Right atrium auricular region (tissue), 2 donors: ENCODE measurements around the gene DPF3. TPM values are rescaled to one million over a fixed set of nuclear protein-coding genes. Genes with fewer than 3 reads are reported as not detected.
A peak's percentile ranks its signal among the peaks of the same experiment; 100 is the strongest.

ENCODE experiments used
- DNase-seq: peaks from one replicate; pipeline ENCODE4 v3.0.0-alpha.2; 2019; ENCODE audit warnings: low spot score
- H3K27ac ChIP-seq, 2 donors: fragments of 200-600 bp; sonication (generic); 1 replicate in 1 of 2; 2 replicates in 1 of 2; pipeline ENCODE4 v1.5.1; 2016 to 2019
- H3K27me3 ChIP-seq, 2 donors: fragments of 200-600 bp; sonication (generic); one replicate each; pipeline versions ENCODE4 v1.5.1 to v1.6.0; 2017 to 2019
- H3K36me3 ChIP-seq: fragments of 200-600 bp; sonication (generic); one replicate; pipeline ENCODE4 v1.5.1; 2016
- H3K4me1 ChIP-seq, 2 donors: fragments of 200-600 bp; sonication (generic); one replicate each; pipeline versions ENCODE4 v1.5.1 to v1.6.0; 2017 to 2019
- H3K4me3 ChIP-seq, 2 donors: fragments of 200-600 bp; sonication (generic); 1 replicate in 1 of 2; 2 replicates in 1 of 2; pipeline ENCODE4 v1.5.1; 2017 to 2019; ENCODE audit warnings: mild to moderate bottlenecking in 1 of 2, moderate library complexity in 1 of 2
- H3K9me3 ChIP-seq, 2 donors: fragments of 200-600 bp; sonication (generic); one replicate each; pipeline ENCODE4 v1.5.1; 2019
- total RNA-seq, 2 donors: library from RNA; depleted of rRNA; stranded (reverse); fragments of >200 nt; gene quantifications; one replicate each; pipeline ENCODE4 v1.1.0, GENCODE V29; 2016
- TF ChIP-seq, protein P1 (sequence below), 2 donors: fragments of 200-600 bp; sonication (generic); IDR thresholded peaks; one replicate each; pipeline ENCODE4 v1.5.1; 2019; ENCODE audit warnings: antibody characterized with exemption in 2 of 2

The DPF3 gene
- total RNA-seq, 2 donors from 2014 or later, result 14.7 to 26.6 TPM

DNA sequence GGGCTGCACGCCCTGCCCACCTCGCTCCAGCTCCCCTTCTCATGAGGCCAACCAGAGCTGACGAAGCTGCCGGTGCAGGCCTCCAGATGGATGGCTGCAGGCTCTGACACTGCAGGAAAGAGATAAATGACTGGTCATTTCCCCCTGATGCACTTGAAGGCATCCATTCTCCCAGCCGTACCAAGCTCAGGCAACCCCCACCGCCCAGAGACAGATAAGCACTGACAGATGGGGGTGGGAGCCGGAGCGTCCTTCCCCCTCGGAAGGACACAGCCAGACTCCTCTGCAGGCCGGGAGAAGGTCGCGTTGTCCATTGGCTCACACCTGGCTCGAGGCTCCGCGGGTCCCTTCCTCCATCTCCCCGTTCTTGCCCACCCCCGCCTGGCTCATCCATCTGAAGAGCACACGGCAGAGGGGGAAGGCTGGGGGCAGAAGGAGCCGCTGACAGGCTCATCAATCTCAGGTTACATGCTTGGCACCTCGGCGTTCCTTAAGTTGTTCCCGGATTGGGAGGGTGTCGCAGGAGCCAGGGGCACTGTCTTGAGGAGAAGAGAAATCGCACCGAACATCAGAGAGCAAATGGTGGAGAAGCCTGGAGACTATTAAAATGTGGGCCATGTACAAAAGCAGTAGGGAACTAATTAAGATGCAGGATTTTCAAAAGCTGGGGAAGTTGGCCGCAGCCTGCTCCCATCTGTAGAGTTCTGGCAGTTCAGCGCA lies 151.6 kb downstream of the DPF3 start:
- peaks cover 0 to 30% of the 10 kb centered on the region in 2 donors for H3K4me1 ChIP-seq
- H3K9me3 ChIP-seq, result no peaks in the 10 kb centered on the region
- peak overlapping the region in 1 of 2 donors; percentile 11 for H3K27ac ChIP-seq
- H3K36me3 ChIP-seq, result no peaks in the 10 kb centered on the region
- H3K4me3 ChIP-seq, result no peak overlapping the region
- TF ChIP-seq, protein P1, sequence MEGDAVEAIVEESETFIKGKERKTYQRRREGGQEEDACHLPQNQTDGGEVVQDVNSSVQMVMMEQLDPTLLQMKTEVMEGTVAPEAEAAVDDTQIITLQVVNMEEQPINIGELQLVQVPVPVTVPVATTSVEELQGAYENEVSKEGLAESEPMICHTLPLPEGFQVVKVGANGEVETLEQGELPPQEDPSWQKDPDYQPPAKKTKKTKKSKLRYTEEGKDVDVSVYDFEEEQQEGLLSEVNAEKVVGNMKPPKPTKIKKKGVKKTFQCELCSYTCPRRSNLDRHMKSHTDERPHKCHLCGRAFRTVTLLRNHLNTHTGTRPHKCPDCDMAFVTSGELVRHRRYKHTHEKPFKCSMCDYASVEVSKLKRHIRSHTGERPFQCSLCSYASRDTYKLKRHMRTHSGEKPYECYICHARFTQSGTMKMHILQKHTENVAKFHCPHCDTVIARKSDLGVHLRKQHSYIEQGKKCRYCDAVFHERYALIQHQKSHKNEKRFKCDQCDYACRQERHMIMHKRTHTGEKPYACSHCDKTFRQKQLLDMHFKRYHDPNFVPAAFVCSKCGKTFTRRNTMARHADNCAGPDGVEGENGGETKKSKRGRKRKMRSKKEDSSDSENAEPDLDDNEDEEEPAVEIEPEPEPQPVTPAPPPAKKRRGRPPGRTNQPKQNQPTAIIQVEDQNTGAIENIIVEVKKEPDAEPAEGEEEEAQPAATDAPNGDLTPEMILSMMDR (IDR thresholded peaks at IDR 0.05), result no peak
- no peaks in the 10 kb centered on the region for H3K27me3 ChIP-seq
- DNase-seq, result peak; percentile 47

GRCh38 chr14:72741826-72742117 lies 152.1 kb downstream of the DPF3 start:
- DNase-seq, result peak; percentile 36
- Histone ChIP-seq H3K36me3 (no peaks in the 10 kb centered on the region), H3K4me3 (no peak overlapping the region), H3K27ac (no peak overlapping the region), H3K27me3 (no peaks in the 10 kb centered on the region), H3K4me1 (peaks cover 0 to 33% of the 10 kb centered on the region in 2 donors), H3K9me3 (no peaks in the 10 kb centered on the region)
- TF ChIP-seq, protein P1 (IDR thresholded peaks at IDR 0.05), result no peak

DNA sequence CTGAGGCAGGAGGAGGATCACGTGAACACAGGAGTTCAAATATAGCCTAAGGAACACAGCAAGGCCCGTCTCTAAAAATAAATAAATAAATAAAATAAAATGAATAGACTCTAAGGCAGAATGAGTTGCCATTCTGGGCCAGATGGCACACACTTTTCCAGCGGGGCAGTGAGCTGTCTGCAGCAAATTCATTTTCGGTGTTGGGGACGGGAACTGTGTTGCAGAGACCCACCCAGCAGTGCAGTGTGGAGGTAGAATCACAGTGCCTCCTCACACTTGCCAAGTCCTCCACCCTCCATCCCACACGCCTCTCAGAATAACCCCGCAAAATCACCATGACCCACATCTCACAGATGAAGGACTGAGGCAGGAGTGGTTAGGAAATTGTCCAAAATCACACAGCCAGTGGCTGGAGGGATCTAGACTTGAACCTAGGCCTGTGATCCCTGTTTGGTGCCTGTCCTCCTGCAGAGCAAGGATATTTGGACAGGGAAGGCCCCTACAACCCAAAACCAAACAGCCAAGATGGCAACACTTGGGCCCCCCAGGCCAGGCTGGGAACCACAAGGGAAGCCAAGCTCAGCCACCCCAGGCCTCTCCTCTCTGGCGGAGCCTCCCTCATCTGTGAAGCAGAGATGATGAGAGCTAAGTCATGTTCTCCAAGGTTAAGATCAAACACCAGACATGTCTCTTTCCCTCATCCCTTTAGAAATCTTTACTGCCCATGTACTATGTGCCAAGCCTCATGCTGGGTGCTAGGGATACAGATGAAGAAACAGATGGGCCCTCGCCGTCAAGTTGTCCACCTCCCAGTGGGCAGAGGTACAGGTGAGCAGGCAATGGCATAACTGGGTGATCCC lies 152.7 kb downstream of the DPF3 start:
- Histone ChIP-seq H3K9me3 (no peaks in the 10 kb centered on the region), H3K4me1 (peaks cover 0 to 37% of the 10 kb centered on the region in 2 donors), H3K36me3 (no peaks in the 10 kb centered on the region), H3K27me3 (no peaks in the 10 kb centered on the region), H3K27ac (no peak overlapping the region), H3K4me3 (no peak overlapping the region)
- DNase-seq, result peak; percentile 40
- TF ChIP-seq, protein P1 (IDR thresholded peaks at IDR 0.05), result no peak

- DNase-seq, result peak; percentile 48
- no peak overlapping the region for H3K27ac ChIP-seq
- TF ChIP-seq, protein P1 (IDR thresholded peaks at IDR 0.05), result no peak
- no peaks in the 10 kb centered on the region for H3K36me3 ChIP-seq
- H3K4me1 ChIP-seq, result peaks cover 0 to 37% of the 10 kb centered on the region in 2 donors
- no peaks in the 10 kb centered on the region for H3K9me3 ChIP-seq
- no peaks in the 10 kb centered on the region for H3K27me3 ChIP-seq
- no peak overlapping the region for H3K4me3 ChIP-seq
Observed at GRCh38 chr14:72740504-72740961, 153.4 kb downstream of the DPF3 start.

- Histone ChIP-seq H3K27me3 (no peaks in the 10 kb centered on the region), H3K27ac (no peak overlapping the region), H3K4me1 (peaks cover 0 to 37% of the 10 kb centered on the region in 2 donors), H3K4me3 (no peak overlapping the region), H3K36me3 (no peaks in the 10 kb centered on the region), H3K9me3 (no peaks in the 10 kb centered on the region)
- peak; percentile 16 for DNase-seq
- TF ChIP-seq, protein P1 (IDR thresholded peaks at IDR 0.05), result no peak
Observed at GRCh38 chr14:72739446-72740405, 154.2 kb downstream of the DPF3 start.
